Activated effector memory CD4-positive, alpha-beta T cell treated with Interleukin-2 at 50 U/mL for 16 hours (primary cell): ENCODE data around the gene JUN.
A peak's percentile ranks its signal among the peaks of the same experiment; 100 is the strongest.

ENCODE experiments used
- DNase-seq: peaks from one replicate; pipeline ENCODE4 v3.0.0-alpha.2; 2020

JUN gene

DNA sequence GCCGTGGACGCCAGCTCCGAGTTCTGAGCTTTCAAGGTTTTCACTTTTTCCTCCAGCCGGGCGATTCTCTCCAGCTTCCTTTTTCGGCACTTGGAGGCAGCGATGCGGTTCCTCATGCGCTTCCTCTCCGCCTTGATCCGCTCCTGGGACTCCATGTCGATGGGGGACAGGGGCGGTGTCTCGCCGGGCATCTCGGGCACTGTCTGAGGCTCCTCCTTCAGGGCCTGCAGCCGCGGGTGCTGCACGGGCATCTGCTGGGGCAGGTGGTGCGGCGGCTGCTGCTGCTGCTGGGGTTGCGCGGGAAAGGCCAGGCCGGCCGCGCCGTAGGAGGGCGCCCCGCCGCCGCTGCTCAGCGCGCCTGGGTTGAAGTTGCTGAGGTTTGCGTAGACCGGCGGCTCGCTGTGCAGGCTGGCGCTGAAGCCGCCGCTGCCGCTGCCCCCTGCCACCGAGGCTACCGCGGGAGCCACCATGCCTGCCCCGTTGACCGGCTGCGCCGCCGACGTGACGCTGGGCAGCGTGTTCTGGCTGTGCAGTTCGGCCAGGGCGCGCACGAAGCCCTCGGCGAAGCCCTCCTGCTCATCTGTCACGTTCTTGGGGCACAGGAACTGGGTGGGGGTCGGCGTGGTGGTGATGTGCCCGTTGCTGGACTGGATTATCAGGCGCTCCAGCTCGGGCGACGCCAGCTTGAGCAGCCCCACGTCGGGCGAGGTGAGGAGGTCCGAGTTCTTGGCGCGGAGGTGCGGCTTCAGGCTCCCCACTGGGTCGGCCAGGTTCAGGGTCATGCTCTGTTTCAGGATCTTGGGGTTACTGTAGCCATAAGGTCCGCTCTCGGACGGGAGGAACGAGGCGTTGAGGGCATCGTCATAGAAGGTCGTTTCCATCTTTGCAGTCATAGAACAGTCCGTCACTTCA, 1.4 kb downstream of the JUN start:
- DNase-seq: peak; percentile 55

DNA sequence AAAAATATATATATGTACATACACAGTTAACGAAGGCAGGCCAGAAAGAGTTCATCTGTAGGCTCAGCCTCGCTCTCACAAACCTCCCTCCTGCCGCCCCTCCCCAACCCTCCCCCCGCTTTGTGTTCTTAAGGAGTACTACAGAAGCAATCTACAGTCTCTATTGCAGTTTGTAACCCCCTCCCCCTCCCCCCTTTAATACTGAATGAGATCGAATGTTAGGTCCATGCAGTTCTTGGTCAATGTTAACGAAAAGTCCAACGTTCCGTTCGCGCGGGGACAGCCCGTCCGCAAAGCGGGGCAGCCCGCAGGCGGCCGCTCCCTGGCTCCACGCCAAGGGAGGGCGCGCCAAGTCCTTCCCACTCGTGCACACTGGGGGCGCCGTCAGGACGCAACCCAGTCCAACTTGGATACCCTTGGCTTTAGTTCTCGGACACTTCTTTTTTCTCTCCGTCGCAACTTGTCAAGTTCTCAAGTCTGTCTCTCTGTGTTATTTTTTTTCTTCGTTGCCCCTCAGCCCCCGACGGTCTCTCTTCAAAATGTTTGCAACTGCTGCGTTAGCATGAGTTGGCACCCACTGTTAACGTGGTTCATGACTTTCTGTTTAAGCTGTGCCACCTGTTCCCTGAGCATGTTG, 2.2 kb downstream of the JUN start:
- DNase-seq: peak; percentile 26

DNA sequence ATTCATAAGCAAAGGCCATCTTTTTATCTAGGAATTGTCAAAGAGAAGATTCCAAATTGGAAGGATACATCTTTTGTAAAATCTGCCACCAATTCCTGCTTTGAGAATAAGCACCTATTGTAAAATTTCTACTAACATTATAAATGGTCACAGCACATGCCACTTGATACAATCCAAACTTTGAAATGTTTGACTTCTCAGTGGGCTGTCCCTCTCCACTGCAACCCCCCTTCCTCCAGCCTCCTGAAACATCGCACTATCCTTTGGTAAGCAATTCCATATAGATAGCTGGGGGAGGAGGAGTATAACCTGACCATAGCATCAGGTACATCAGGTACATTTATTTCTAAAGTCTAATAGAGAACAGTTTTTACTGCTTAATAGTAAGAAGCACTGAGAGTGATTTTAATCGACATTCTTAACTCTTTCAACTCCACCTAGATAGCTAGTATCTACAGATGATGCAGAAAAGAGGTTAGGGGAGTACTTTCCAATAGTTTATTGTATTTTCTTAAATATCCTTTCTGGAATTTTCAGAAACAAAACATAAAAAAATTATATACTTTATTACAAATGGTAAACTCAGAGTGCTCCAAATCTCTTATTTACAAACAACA, 2.9 kb downstream of the JUN start:
- no peak for DNase-seq

DNA sequence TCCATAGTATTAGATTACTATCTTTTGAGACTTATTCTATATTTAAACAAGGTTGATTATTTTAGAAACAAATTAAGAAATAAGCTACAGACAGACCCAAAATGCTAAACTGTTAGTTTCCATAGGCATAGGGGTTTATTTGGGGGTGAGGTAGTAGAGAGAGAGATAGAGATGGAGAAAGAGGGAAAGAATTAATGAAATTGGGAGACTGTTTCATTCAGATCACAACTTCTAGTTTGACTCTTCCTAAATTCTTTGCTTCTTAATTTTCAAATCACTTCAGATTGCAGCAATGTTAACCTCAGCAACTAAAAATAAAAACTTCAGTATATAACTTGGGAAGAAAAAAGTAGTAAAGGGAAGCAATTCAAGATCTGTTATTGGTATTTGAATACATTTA, 3.4 kb downstream of the JUN start:
- no peak for DNase-seq

DNA sequence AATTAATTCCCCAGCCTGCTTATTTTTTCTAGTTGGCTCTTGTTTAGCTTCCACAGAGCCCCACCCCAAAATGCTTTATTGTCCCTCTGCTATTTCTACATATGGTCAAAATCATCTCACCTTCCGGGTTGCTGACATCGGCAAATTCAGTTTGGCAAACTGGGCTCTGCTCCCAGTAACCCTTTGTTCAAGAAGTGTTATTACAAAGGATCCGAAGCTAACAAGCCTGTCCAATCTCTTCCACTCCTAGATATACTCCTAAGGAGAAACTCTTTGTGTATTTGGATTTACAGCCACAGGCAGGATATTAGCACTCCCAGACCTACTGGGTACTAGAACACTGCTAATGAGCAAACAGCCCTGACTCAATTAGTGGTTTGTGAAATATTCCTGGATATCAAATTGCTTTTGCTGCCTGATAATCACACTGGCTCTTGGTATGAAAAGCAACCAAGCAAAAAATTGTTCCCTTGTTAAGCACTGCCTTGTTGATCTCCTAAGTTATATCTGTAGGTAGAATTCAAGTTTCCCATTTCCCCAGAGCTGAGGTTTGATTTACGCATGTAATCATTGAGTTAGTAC, 4.0 kb downstream of the JUN start:
- no peak for DNase-seq

DNA sequence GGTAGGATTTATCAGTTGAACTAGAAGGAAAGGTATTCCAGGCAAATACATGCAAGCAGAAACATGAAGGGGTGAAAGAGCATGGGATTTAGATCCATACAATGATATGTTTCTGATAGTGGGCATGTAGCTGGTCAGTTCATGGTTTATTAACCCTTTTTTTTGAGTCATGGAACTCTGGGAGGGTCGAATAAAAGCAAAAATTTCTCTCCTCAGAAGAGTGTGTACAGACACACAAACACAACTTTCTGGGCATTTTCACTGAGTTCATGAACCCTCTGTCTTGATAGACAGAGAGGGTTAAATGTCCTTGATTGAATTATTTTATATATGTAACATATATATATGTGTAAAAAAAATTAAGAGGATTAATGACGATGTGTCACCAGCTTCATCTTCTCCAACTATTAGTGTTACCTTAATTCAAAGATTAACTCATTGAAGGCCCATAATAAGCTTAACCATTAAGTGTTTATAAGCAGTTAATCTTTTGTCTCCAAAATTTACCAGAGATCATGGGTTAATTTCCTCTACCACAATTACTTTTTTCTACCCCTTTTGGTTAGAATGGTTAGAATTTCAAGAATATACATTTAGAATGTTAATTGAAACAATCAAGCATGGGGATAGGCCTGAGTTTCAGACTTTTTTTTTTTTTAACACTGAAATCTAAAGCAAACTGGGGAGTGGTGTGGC, 4.6 kb downstream of the JUN start:
- DNase-seq: no peak

DNA sequence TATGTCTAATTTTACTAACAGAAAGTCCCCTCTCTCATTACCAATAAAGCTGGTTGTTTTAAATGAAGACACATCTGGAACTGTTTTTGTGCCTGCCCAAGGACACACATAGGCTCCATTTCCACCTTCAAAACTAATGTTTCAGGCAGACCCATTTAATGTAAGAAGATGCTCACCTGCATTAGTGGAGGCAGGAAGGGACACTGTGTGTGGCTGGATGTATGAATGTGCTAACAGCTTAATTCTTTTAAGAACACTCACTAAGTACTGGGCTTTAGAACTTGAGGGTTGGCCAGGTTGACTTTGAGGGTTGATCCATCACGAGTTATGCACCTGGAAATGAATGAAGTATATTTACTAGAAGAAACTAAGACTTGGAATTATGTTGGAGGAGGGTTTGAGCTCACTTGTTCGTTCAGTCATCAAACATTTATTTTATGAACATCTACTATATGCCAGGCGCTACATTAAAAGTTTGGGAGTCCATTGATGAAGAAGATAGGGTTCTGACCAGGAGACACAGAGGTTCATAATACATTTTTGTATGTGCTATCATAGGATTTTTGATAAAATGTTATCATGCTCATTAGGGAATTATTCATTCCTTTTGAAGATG, 5.4 kb downstream of the JUN start:
- DNase-seq: no peak

DNA sequence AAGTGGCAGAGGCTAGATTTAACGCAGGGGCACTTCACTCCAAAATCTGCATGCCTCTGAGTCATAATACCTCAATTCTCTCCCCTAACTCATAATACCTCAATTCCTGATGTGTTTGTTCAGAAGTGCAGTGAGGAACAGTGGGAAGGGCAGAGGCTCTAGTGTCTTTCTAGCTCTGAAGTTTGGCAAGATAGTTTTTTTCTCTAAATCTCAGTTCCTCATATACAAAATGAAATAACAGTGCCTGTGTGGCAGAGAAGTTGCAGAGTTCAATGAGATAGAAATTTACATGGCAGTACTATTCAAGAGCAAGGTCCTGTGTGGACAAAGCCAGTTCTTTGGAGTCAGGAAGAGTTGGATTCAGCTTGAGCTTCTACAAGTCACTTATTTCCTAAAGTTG, 9.8 kb downstream of the JUN start:
- no peak for DNase-seq

DNA sequence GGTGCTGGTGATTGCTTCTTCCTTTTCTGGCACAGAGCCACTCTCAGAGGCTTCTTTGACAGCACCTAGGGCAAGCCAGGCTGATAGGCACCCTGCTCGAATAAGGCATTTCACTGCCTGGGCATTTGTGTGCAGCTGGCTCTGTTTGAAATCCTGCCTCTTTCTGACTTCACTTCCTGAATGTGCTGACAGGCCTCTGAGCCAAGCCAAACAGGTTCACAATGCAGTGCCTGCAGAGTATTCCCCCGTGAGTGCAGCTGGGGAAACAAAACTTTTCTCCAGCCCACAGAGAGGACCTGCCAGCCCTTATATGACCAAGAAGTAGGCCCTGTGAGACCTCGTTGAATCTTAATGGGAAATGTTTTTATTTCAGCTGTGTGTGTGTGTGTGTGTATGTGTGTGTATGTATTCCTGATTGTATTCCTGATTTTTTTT, 10.4 kb downstream of the JUN start:
- no peak for DNase-seq

DNA sequence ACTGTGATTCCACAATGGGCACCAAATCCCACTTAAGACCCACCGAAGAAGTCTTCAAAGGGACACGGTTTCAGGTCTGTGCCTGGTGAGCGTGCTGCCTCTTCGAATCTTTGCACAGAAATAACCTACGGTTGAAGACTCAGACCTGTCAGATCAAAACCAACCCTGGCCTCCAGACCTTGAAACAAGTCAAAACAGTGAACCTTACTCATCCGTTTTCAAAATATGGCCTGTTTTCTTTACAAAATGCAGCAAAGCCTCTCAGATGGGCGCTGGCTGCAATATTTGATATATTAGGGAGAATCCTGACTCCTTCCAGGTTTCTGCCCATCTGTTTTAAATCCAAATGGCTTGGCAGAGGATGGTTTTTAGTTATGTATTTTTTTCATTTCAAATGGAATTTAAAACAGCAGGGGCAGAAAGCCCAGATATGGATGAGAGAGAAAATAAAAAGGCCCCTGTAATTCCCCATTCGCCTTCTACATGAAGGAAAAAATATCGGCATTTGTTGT, 14.0 kb downstream of the JUN start:
- no peak for DNase-seq

DNA sequence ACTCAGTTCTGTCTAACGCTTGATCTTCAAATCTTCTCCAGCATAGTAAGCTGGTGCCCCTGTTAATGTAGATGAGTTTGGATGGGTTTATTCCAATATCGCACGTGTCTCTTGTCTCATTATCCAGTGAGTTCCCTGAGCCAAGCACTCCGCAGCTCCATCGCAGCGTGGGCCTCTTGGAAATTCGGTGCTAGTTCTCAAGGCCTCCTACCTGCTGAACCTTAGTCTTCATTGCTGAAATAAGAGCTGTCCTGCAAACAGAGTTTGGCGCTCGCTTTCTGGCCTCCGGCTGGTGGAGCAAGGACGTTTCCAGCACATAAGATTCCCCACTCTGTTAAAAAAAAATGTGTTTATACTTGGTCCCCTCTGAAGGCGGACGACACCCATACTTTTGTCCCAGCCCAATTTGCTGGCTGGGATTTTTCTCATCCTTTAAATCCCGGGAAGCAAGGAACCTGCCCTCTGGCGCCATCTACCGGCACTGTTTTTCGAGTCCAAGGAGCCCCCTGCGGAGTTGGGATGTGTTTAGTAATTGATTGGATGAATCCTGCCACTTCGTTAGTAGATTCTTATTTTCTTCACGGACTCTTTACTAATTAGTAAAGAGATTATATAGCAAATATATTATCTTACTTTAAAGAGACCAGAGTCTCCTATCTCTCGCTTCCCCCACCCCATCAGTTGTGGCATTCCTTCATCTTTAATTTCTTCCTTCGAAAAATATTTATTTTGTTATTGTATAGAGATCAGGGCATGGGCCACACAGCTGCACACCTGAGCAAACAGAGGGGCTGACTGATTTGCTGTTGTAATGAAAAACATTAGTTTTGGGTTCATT, 14.7 kb downstream of the JUN start:
- no peak for DNase-seq

DNA sequence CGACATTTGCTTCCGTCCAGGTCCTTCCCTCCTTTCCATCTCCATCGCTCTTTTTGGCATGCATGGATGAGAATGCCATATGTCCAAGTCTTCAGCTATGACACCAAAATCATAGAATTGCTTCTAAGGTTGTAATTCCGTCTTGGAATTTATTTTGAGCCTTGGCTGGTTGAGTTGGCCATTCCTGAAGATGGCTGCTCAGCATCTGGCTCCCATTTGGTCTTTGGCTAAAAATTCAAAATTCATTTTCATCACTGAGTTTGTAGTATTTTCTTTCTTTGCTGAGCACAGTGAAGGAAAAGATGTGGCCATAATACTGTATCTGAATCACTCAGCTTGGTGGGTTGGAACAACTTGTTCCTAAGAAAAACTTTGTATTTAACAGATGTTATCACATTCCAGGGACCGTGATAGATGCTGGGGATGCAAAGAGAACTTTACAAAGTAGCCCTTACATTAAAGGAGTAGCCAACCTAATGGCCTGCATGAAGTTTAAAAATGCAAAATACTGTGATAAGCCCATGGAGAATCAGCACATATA, 15.6 kb downstream of the JUN start:
- no peak for DNase-seq

DNA sequence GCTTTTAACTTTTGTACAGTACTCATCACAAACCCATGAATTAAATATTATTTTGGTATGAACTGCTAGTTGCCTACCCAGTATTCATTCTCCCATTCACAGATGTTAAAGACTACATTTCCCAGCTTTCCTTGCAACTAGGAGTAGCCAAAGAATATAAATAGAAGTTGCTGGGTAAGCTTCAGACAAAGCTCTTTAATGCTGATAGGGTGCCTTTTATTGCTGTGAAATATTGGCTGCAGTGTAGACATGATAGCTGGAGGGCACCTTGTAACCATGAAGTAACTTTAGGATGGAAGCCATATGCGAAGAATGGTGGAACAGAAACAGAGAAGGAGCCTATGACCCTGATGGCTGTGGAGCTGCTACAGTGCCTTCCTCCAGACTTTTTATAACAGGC, 16.7 kb downstream of the JUN start:
- no peak for DNase-seq

DNA sequence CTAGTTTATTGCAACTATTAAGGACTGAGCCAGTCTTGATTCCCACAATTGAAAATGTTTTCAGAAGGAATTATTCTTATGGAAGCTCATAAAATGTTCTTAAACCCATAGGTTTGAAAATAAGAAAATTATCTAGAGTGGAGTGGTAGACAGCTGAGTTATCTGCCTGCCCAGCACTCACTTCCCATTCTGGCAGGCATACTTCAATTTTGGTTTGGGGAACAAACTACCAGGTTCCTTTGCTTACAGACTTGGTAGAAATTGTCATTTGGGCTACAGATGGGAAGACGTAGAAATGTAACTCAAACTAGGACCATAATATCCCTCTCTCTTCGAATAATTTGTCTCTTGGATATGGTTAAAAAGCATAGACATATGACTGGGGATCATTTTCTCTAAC, 18.4 kb downstream of the JUN start:
- no peak for DNase-seq

DNA sequence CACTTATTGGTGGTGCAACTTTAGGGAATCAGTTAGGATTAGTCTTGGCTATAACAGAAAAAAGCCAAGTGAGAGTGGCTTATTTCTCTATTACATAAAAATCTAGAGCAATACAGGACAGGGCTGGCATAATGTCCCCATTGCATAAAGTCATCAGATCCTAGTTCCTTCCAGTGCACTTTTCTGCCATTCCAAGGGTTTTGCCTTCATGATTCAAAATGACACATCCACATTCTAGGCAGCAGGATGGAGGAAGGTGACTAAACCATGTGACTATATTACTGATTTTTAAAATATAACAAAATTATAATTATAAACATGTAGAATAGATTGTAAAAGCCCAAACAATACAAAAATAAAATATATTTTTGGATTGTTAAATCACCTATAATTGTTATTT, 18.8 kb downstream of the JUN start:
- no peak for DNase-seq

DNA sequence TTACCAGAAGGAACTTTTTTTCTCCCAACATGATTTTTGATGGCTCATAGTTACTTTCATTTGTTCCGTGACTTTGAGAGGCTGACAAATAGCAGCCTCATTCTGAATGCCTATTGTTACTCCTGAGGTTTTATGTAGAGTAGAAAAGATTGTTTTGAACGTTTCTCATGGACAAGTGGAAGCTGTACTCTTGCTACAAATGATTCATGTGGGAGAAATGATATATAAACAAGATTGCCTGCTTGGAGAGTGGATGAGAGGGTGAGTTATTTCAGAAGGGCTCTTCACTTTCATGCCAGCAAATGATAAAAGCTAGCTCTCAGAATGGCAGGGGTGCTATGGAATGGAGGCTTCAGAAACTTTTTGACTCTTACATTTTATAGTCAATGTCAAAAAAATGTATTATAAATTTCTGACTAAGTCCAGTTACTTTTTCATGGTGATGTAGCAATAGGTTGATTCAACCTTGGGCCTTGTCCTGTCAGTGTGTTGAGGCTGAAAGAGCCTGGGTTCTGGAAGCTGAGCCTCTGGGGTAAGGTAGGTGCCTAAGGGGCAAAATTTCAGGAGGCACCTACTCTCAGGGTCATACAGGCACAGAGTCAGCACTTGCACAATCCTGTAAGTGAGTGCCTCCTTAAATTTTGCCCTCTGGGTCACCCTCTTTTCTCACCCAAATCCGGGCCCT, 19.4 kb downstream of the JUN start:
- DNase-seq: no peak

DNA sequence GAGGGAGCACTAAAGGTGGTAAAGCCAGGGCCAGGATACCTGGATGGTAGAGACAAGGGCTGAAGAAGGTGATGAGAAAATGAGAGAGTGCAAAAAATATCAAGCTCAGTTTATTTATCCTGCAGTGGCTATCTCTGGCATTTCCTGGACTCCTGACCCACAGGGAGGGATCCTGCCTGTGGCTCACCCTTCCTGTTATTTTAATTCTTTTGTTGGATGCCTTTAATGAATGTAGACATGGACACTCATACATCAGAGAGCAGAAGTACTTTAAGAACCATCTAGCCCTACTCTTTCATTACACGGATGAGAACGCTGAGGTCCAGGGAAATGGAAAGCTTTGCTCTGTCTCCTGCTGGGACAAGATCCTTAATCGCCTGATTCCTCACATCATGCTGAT, 20.6 kb downstream of the JUN start:
- DNase-seq: no peak

DNA sequence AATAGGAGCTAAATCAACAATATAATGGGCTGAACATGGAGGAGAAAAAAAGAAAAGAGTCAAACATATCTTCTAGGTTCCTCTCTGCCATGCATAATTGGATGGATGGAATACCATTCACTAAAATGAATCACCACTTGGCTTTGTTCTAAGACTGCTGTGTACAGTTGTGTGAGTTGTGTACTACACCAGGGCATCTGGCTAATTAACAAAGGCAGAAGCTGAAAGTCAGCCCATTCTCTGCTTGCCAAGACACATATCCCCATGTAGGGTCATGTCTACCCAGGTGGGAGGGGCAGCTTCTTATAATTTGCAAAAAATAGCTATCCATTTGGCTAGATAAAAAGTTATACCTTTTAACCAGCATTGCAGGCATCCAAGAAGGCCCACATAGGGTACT, 21.0 kb downstream of the JUN start:
- DNase-seq: no peak

DNA sequence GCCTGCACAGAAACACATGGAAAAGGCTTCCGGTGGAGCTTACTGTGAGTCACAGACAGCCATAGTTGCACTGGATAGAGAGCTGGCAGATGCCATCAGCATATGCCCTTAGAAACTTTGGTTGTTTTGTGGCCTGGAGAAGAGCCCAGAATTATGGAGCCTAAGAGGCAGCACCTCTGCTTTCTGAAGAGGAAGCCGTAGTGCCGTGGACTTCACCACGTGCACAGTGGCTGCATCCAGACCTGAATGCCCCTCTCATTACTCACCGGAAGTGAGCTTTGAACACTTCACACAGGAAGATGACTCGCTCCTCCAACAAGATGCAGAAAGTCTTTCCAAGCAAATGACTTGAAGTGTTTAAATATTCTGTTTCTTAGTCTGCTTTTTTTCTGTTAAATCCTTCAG, 28.4 kb downstream of the JUN start:
- DNase-seq: peak; percentile 31

DNA sequence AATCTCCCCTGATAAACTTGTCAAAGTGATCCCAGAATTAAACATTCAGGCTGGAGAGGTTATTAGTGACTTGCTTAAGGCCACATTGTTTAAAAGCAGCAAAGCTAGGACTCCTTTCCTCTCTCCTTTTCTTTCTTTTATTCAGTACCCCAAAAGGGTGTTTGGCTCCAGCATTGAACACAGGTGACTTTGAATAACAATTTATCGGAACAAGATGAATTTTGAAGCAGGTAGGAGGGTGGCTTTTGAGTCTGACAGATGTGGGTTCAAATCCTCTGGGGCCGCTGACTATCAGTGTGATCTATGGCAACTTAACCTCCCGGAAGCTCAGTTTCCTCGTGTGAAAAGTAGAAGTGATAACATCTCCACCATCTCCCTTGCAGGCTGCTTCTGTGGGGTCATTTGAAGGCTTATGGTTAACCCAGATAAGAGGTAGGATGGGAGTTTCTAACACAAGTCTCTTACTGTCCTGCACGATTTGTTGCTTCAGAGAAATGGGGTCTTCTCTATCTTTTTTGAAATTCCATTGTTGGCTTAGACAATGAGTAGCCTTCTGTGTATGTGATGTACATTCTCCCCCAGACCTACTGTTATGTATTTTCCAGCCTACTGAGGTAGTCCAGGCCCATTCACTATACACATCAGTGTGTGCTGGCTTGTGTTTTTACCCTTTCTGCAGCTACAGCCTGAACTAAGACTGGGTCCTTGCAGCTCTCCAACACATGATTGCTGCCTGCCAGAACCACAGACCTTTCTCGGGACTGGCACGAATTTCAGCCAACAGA, 29.0 kb downstream of the JUN start:
- DNase-seq: no peak
